Cardiac muscle cell (in vitro differentiated cells and primary cell): ENCODE results near the gene SFT2D1. TPM values are rescaled to one million over a fixed set of nuclear protein-coding genes. Genes with fewer than 3 reads are reported as not detected.

Experiments used
- DNase-seq, 2 donors: peaks; one replicate each; pipeline versions ENCODE4 v3.0.0 to v3.0.0-alpha.2; 2010 to 2017; ENCODE audit warnings: low read depth in 1 of 2, low spot score in 1 of 2
- H3K27ac ChIP-seq: fragments of 200-600 bp; sonication (generic); 2 replicates; pipeline ENCODE4 v1.5.1; 2016
- H3K27me3 ChIP-seq: fragments of 200-600 bp; sonication (generic); 2 replicates; pipeline ENCODE4 v1.6.0; 2016; ENCODE audit warnings: control low read depth
- H3K36me3 ChIP-seq: fragments of 200-600 bp; sonication (generic); 2 replicates; pipeline ENCODE4 v1.5.1; 2016; ENCODE audit warnings: control low read depth
- H3K4me1 ChIP-seq: fragments of 200-600 bp; sonication (generic); 2 replicates; pipeline ENCODE4 v1.8.1; 2017; ENCODE audit warnings: low read depth, mild to moderate bottlenecking, mixed run types
- H3K4me3 ChIP-seq: fragments of 200-600 bp; sonication (generic); 2 replicates; pipeline ENCODE4 v1.5.1; 2016; ENCODE audit warnings: mild to moderate bottlenecking
- H3K9me3 ChIP-seq: fragments of 200-600 bp; sonication (generic); 2 replicates; pipeline ENCODE4 v1.5.1; 2017; ENCODE audit warnings: low read depth, mild to moderate bottlenecking, control low read depth
- polyA plus RNA-seq: library from polyadenylated mRNA; unstranded; fragments of >200 nt; fragmentation: Nextera tagmentation; extraction: Ambion mirVana; gene quantifications from 2 replicates; pipeline ENCODE4 v1.2.1, GENCODE V29; 2016
- total RNA-seq: library from RNA; depleted of rRNA; stranded (reverse); fragments of >200 nt; gene quantifications from 2 replicates; pipeline ENCODE4 v1.2.3, GENCODE V29; 2016
- TF ChIP-seq, protein P1 (sequence below): IDR thresholded peaks from 2 replicates; pipeline ENCODE4 v1.5.1; 2012; ENCODE audit warnings: low read depth, mild to moderate bottlenecking, low read length

Gene SFT2D1
- total and polyA plus RNA-seq, 2 experiments from 2014 or later, result 36.4 to 63.3 TPM

DNA sequence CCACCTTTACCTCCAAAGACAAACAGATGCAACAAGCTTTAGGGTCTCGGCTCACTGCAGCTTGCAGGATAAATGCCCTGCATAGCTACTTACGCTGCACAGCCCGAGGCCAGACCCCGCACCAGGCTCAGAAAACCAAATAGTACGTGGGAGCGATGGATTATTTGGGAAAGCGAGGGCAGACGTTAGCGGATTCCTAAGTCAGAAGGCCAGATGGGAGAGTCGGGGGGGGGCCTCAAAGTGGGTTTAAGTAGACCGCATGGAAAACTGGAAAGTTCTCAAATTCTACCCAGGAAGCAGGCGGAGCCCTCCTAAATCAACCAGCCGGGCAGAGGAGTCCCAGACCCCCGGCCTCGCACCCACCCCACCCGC lies 382 bp downstream of the SFT2D1 start:
- Histone ChIP-seq H3K9me3 (no peaks in the 10 kb centered on the region), H3K4me3 (peak overlapping the region; percentile 56), H3K27me3 (no peaks in the 10 kb centered on the region), H3K27ac (peak overlapping the region; percentile 94), H3K36me3 (no peaks in the 10 kb centered on the region), H3K4me1 (peaks cover 3% of the 10 kb centered on the region)
- peak in 1 of 2 donors; percentile 39 for DNase-seq
- TF ChIP-seq, protein P1, sequence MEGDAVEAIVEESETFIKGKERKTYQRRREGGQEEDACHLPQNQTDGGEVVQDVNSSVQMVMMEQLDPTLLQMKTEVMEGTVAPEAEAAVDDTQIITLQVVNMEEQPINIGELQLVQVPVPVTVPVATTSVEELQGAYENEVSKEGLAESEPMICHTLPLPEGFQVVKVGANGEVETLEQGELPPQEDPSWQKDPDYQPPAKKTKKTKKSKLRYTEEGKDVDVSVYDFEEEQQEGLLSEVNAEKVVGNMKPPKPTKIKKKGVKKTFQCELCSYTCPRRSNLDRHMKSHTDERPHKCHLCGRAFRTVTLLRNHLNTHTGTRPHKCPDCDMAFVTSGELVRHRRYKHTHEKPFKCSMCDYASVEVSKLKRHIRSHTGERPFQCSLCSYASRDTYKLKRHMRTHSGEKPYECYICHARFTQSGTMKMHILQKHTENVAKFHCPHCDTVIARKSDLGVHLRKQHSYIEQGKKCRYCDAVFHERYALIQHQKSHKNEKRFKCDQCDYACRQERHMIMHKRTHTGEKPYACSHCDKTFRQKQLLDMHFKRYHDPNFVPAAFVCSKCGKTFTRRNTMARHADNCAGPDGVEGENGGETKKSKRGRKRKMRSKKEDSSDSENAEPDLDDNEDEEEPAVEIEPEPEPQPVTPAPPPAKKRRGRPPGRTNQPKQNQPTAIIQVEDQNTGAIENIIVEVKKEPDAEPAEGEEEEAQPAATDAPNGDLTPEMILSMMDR, result no peak

DNA sequence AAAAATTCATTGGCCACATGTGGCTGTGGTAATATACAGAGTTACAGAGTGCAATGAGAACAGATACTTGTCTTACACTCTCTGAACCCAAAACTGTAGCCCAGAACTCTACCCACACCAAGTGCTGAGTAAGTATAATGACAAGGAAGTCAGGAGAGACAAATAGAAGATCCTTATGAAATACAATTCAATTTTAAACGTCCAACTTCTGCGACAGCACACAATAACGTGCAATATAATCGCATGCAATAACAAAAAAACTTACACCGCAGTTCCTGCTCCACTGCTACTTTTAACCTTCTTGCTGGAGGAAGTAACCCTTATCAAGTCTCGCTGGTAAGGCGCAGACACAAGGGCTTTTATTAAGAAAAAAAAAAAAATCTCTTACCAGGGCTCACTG lies 881 bp downstream of the SFT2D1 start:
- DNase-seq, result peak in 1 of 2 donors; percentile 12
- Histone ChIP-seq H3K9me3 (no peaks in the 10 kb centered on the region), H3K4me3 (peak overlapping the region; percentile 56), H3K27me3 (no peaks in the 10 kb centered on the region), H3K36me3 (no peaks in the 10 kb centered on the region), H3K27ac (no peak overlapping the region), H3K4me1 (peaks cover 3% of the 10 kb centered on the region)
- TF ChIP-seq, protein P1, result no peak

DNA sequence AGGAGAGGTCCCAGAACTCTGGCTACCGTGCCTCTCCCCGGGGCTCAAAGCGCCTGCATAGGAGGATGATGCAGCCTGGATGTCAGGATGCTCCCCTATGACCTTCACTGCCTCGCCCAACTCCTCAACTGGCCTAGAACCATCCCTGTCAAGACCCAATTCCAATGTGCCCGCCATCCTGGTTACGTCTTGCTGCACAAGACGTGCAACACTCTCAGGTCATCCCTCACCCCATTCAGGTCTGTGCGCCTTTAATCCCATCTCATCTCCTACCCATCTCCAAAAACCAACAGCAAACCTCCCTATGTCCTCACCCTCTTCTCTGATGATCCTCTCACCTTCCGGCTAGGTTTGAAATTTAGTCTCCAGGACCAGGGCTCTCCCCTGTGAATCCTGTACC lies 3.5 kb downstream of the SFT2D1 start:
- Histone ChIP-seq H3K36me3 (peaks cover 5% of the 10 kb centered on the region), H3K27me3 (no peaks in the 10 kb centered on the region), H3K27ac (no peak overlapping the region), H3K9me3 (no peaks in the 10 kb centered on the region), H3K4me1 (peaks cover 3% of the 10 kb centered on the region), H3K4me3 (no peak overlapping the region)
- TF ChIP-seq, protein P1, result no peak
- DNase-seq, result no peak

DNA sequence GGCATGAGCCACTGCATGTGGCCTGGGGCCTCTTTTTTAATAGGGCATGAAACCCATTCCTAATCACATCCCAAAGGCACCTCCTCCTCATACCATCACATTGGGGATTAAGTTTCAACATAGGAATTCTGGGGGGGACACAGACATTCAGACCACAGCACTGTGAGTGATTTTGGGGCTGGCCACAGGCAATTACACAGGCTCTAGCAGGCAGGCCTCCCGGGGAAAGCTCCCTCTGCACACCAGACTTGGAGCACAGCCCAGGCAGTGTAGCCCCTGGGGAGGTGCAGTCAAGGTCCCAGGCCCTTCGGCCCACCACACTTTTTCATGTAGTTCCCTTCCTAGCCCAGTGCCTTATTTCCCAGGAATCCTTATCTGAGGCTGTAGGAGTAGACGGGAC lies 5.5 kb downstream of the SFT2D1 start:
- no peak overlapping the region for H3K27ac ChIP-seq
- peaks cover 3% of the 10 kb centered on the region for H3K4me1 ChIP-seq
- DNase-seq, result no peak
- H3K9me3 ChIP-seq, result no peaks in the 10 kb centered on the region
- H3K27me3 ChIP-seq, result no peaks in the 10 kb centered on the region
- TF ChIP-seq, protein P1, result no peak
- peaks cover 5% of the 10 kb centered on the region for H3K36me3 ChIP-seq
- H3K4me3 ChIP-seq, result no peak overlapping the region

DNA sequence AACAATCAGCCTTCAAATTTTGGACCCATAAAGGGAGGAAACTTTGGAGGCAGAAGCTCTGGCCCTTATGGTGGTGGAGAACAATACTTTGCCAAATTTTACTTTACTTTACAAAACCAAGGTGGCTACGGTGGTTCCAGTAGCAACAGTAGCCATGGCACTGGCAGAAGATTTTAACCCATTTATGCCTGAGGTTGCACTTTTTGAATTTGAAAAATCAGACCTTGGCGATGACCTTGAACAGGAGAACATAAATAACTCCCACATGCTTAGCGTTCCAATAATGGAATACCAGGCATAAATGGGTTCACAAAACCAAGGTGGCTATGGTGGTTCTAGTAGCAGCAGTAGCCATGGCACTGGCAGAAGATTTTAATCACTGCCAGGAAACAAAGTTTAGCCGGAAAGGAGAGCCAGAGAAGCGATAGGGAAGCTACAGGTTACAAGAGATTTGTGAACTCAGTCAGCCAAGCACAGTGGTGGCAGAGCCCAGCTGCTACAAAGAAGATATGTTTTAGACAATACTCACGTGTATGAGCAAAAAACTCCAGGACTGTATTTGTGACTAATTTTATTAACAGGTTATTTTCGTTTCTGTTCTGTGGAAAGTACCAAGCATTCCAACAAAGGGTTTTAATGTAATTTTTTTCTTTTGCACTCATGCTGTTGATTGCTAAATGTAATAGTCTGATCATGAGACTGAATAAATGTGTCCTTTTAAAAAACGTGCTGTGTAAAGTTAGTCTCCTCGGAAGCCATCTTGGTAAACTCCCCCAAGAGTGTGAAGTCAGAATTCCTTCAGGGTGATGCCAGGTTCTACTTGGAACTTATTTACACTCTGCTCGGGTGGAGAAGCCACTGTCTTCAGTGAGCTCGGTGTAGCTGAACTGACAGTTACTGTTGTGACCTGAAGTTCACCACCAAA lies 6.7 kb downstream of the SFT2D1 start:
- Histone ChIP-seq H3K4me1 (no peaks in the 10 kb centered on the region), H3K9me3 (no peaks in the 10 kb centered on the region), H3K27ac (no peak overlapping the region), H3K36me3 (peaks cover 5% of the 10 kb centered on the region), H3K4me3 (no peak overlapping the region), H3K27me3 (no peaks in the 10 kb centered on the region)
- TF ChIP-seq, protein P1, result no peak
- DNase-seq, result no peak
